Measurements from ENCODE around the gene DEK.

DEK gene

GRCh38 chr6:18265787-18266522 lies 1.6 kb upstream of the DEK start:
- no peak for DNase-seq (ENCODE audit: extremely low read depth in 1 of 2, low read depth in 1 of 2)

GRCh38 chr6:18264923-18265377 lies 620 bp upstream of the DEK start:
- no peak for DNase-seq (ENCODE audit: extremely low read depth in 1 of 2, low read depth in 1 of 2)

GRCh38 chr6:18263418-18264218 lies 712 bp downstream of the DEK start:
- no peak for DNase-seq (ENCODE audit: extremely low read depth in 1 of 2, low read depth in 1 of 2)

GRCh38 chr6:18262702-18263417 lies 1.5 kb downstream of the DEK start:
- no peak for DNase-seq (ENCODE audit: extremely low read depth in 1 of 2, low read depth in 1 of 2)

- DNase-seq (ENCODE audit: extremely low read depth in 1 of 2, low read depth in 1 of 2), result no peak
Observed at GRCh38 chr6:18261877-18262276, 2.5 kb downstream of the DEK start.

- no peak for DNase-seq (ENCODE audit: extremely low read depth in 1 of 2, low read depth in 1 of 2)
Observed at GRCh38 chr6:18260448-18261106, 3.8 kb downstream of the DEK start.

GRCh38 chr6:18259675-18260447 lies 4.5 kb downstream of the DEK start:
- no peak for DNase-seq (ENCODE audit: extremely low read depth in 1 of 2, low read depth in 1 of 2)

- no peak for DNase-seq (ENCODE audit: extremely low read depth in 1 of 2, low read depth in 1 of 2)
Observed at GRCh38 chr6:18254793-18255192, 9.5 kb downstream of the DEK start.

- DNase-seq (ENCODE audit: extremely low read depth in 1 of 2, low read depth in 1 of 2), result no peak
Observed at GRCh38 chr6:18253635-18254034, 10.7 kb downstream of the DEK start.

GRCh38 chr6:18249271-18249670 lies 15.1 kb downstream of the DEK start:
- DNase-seq (ENCODE audit: extremely low read depth in 1 of 2, low read depth in 1 of 2), result no peak

GRCh38 chr6:18248698-18249097 lies 15.6 kb downstream of the DEK start:
- DNase-seq (ENCODE audit: extremely low read depth in 1 of 2, low read depth in 1 of 2), result no peak

GRCh38 chr6:18247002-18247401 lies 17.3 kb downstream of the DEK start:
- DNase-seq (ENCODE audit: extremely low read depth in 1 of 2, low read depth in 1 of 2), result no peak

GRCh38 chr6:18246205-18246604 lies 18.1 kb downstream of the DEK start:
- no peak for DNase-seq (ENCODE audit: extremely low read depth in 1 of 2, low read depth in 1 of 2)

- no peak for DNase-seq (ENCODE audit: extremely low read depth in 1 of 2, low read depth in 1 of 2)
Observed at GRCh38 chr6:18245642-18246041, 18.7 kb downstream of the DEK start.

GRCh38 chr6:18245079-18245478 lies 19.3 kb downstream of the DEK start:
- DNase-seq (ENCODE audit: extremely low read depth in 1 of 2, low read depth in 1 of 2), result no peak

- DNase-seq (ENCODE audit: extremely low read depth in 1 of 2, low read depth in 1 of 2), result no peak
Observed at GRCh38 chr6:18244251-18244650, 20.1 kb downstream of the DEK start.

GRCh38 chr6:18243302-18243893 lies 20.9 kb downstream of the DEK start:
- DNase-seq (ENCODE audit: extremely low read depth in 1 of 2, low read depth in 1 of 2), result no peak

- no peak for DNase-seq (ENCODE audit: extremely low read depth in 1 of 2, low read depth in 1 of 2)
Observed at GRCh38 chr6:18242062-18242851, 22.1 kb downstream of the DEK start.
